Left cardiac atrium (tissue), 4 donors: ENCODE data around the gene MRE11. TPM values are rescaled to one million over a fixed set of nuclear protein-coding genes. Genes with fewer than 3 reads are reported as not detected.
"Not testable (repeated sequence)": the region's sequence is repeated elsewhere in the genome, so short reads cannot be mapped to it uniquely, and the experiment has no call there.

Experiments
- ATAC-seq, 2 donors: fragments of 200-7000 bp; cut with Tn5 transposase; one replicate each; pipeline ENCODE4 v1.9.1; 2020; ENCODE audit warnings: mild to moderate bottlenecking in 2 of 2, moderate library complexity in 2 of 2
- DNase-seq: peaks from one replicate; pipeline ENCODE4 v3.0.0-alpha.2; 2020
- intact Hi-C, 2 donors: fragments of 100-400 bp; cut with DNase I; formaldehyde crosslinking; loops; one replicate each; pipeline versions ENCODE4 v1.14.1 to v1.15.1; 2022 to 2023
- microRNA-seq, 2 donors: library from miRNA; unstranded; fragments of <30 nt; microRNA quantifications; one replicate each; pipeline ENCODE4 v1.2.0, GENCODE V29; 2020
- total RNA-seq, 2 donors: library from RNA; stranded (reverse); fragmentation: NEBNext Ultra II Directional; extraction: Animal tissue kit (Norgen Biotek cat#: 25700); gene quantifications; one replicate each; pipeline ENCODE4 v1.2.1, GENCODE V29; 2021
- donor health status: DM: no; HTN: yes; CAD: no.
- donor health status: DM: no; HTN: yes; CAD: no; lungs with severe emphysema.
- donor health status: DM: yes; HTN: yes; CAD: no.
- donor health status: Dilated cardiomyopathy.

Gene MRE11
- total RNA-seq, 2 donors from 2014 or later, result 8.0 to 10.0 TPM

DNA sequence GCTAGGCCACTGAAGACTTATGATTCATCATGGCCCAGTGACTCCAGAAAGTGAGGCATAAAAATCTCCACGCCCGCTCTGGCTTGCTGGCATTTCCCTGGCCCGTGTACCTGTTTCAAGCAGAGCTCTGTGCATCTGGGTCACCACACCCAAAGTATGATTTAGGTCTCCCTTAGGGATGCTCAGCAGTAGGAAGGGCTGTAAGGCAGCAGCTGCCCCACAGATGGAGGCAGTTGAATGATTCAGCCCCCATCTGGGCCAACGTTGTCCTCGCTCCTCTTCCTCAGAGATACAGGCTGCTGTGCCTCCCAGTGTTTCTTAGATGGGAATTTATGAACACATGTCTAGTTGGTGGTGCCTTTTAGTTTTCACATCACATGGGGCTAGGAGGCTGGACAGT, 114.0 kb downstream of the MRE11 start:
- DNase-seq (no peak), ATAC-seq (no peak)
- intact Hi-C loops, result no loop called here

DNA sequence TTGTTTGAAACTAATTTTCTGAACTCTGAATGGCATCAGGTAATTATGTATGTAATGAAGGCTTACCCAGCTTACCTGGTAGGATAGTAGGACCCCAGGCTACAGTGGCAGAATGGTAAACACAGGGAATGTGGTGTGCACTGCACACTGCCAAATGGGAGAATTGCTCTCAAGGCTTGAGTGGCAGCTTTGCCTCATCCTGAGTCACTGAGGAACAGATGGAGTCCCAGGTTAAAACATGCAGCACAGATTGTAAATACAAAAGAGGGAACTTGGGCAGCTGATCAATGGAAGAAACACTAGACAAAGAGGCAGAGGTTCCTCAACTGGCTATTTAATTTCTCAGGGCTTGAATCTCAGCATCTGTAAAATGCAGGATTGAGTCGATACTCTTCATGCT, 116.8 kb downstream of the MRE11 start:
- DNase-seq (no peak), ATAC-seq (no peak)
- intact Hi-C loops, result no loop called here

DNA sequence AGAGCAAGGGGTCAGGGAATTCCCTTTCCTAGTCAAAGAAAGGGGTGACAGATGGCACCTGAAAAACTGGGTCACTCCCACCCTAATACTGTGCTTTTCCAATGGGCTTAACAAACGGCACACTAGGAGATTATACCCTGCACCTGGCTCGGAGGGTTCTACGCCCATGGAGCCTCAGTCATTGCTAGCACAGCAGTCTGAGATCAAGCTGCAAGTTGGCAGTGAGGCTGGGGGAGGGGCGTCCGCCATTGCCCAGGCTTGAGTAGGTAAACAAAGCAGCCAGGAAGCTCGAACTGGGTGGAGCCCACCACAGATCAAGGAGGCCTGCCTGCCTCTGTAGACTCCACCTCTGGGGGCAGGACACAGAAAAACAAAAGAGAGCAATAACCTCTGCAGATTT, 123.1 kb downstream of the MRE11 start:
- ATAC-seq, DNase-seq, intact Hi-C loops: not testable (repeated sequence)

Small RNA genes lying within 50 kb of the gene (microRNA-seq; reads per million reads assigned to microRNA genes)
- 0.60 to 1.4 reads per million in 2 donors for gene MIR548L

Other genes with a start within 250 kb of the MRE11 start
- not detected for gene IZUMO1R, start 189.3 kb downstream of the MRE11 start, total RNA-seq
- under 1 TPM; 0.10 to 0.32 TPM for gene GPR83, start 92.4 kb downstream of the MRE11 start, total RNA-seq
- 1 to 10 TPM; 5.8 to 6.5 TPM for gene ANKRD49, start 140 bp upstream of the MRE11 start, total RNA-seq
- not detected for gene C11orf97, start 18.6 kb upstream of the MRE11 start, total RNA-seq
- gene FUT4, start 50.1 kb upstream of the MRE11 start, total RNA-seq, result 1 to 10 TPM; 2.9 to 3.2 TPM
- 1 to 10 TPM; 1.0 to 1.5 TPM for gene PIWIL4, start 73.5 kb upstream of the MRE11 start, total RNA-seq